HG03135 (cell line): ENCODE data around the gene ASB2.

Experiments used
- ATAC-seq: cut with Tn5 transposase; IDR thresholded peaks from one replicate; pipeline ENCODE4 v1.9.1; 2021; ENCODE audit warnings: mild to moderate bottlenecking, moderate library complexity; ENCODE audit not compliant: unreplicated experiment

The ASB2 gene

DNA sequence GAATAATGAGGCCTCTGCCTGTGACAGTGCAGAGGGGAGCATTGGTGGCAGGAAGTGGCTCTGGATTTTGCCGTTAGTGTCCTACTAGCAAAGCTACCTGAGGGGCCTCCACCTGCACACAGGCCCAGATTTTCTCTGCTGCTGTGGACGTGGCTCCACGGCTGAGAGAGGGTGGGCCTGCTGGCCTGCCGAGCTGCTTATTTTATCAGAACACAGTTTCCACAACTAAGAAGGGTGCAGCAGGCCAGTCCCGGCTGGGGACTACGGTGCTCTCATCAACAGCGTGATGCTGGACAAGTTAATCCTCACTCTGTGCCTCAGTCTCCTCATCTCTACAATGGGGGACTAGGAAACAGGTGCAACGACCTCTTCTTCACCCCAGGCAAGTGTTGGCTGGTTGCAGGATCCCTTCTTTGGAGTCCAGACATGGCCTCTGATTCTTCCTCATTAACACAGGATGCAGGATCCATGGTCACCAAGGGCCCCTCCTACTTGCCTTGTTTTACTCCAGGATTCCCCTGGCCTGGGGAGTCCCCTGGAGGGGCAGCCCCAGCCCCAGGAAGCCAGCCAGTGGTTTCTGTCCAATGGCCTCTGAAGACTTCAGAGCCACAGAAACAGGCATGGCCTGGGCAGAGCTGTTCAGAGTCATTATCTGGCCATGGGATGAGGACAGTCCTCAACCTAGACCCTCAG, 45.9 kb downstream of the ASB2 start:
- ATAC-seq: no peak

DNA sequence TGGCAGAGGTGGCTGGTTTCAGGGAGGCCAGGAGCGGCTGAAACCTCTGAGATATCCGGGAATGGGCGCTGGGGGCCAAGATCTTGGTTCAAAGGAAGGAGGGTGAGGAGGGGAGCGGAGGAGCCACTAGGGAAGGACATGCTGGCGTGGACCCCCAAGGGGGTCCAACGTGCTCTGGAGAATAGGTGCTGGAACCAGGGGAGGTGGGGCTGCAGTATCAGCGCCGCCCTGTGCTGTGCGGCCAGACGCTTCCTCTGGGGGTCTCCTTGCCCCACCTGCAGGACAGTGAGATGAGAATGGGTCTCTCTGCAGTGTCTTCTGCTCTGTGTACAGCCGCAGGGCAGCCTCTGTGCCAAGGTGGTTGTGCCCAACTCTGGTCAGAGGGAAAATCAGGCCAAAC, 46.7 kb downstream of the ASB2 start:
- no peak for ATAC-seq

DNA sequence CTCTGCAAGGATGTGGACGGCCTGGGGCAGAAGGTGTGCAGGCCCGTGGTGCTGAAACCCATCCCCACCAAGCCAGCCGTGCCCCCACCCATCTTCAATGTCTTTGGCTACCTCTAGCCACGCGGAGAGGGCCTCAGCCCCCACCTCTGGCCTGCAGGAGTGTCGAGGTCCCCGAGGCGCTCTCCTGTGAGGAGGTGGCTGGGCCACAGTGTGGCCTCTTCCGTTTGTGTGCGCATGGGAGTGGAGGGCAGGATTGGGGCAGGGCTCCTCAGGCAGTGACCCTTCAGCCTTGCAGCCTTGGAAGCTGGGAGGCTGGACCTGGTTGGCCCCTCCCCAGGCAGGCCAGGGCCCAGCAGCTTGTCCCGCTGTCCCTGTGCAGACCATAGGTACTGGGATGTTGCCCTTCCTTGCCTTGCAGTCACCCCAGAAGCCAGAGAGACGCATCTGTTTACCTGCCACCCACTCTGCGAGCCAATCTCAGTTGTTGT, 47.3 kb downstream of the ASB2 start:
- ATAC-seq: no peak

DNA sequence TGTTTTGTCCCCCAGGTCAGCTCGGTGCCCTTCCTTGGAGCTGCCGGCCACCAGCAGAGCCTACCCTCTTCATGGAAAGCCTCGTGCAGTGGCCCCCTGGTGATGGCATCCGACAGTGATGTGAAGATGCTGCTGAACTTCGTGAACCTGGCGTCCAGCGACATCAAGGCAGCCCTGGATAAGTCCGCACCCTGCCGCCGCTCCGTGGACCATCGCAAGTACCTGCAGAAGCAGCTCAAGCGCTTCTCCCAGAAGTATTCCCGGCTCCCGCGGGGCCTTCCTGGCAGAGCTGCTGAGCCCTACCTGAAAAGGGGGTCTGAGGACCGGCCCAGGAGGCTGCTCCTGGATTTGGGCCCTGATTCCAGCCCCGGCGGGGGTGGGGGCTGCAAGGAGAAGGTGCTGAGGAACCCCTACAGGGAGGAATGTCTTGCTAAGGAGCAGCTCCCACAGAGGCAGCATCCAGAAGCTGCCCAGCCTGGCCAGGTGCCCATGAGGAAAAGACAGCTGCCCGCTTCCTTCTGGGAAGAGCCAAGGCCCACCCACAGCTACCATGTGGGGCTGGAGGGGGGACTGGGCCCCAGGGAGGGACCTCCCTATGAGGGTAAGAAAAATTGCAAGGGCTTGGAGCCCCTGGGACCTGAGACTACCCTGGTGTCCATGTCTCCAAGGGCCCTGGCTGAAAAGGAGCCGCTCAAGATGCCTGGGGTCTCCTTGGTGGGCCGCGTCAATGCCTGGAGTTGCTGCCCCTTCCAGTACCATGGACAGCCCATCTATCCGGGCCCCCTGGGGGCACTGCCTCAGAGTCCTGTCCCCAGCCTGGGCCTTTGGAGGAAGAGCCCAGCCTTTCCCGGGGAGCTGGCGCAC, 48.0 kb downstream of the ASB2 start:
- no peak for ATAC-seq

DNA sequence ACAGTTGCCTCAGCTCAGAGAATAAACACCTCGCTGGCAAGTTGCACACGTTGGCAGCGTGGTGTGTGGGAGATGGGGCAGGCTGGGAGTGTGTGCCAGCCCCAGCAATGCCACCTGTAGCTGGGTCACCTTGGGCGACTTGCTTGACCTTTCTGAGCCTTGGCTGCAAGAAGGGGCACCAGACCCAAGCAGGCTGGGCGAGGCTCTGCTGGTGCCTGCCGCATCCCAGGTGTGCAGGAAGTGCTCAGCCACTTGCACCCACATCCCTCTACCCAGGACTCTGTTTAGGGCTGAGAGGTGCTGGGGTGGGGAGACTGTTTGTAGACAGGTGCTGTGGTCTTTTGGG, 48.6 kb downstream of the ASB2 start:
- no peak for ATAC-seq

DNA sequence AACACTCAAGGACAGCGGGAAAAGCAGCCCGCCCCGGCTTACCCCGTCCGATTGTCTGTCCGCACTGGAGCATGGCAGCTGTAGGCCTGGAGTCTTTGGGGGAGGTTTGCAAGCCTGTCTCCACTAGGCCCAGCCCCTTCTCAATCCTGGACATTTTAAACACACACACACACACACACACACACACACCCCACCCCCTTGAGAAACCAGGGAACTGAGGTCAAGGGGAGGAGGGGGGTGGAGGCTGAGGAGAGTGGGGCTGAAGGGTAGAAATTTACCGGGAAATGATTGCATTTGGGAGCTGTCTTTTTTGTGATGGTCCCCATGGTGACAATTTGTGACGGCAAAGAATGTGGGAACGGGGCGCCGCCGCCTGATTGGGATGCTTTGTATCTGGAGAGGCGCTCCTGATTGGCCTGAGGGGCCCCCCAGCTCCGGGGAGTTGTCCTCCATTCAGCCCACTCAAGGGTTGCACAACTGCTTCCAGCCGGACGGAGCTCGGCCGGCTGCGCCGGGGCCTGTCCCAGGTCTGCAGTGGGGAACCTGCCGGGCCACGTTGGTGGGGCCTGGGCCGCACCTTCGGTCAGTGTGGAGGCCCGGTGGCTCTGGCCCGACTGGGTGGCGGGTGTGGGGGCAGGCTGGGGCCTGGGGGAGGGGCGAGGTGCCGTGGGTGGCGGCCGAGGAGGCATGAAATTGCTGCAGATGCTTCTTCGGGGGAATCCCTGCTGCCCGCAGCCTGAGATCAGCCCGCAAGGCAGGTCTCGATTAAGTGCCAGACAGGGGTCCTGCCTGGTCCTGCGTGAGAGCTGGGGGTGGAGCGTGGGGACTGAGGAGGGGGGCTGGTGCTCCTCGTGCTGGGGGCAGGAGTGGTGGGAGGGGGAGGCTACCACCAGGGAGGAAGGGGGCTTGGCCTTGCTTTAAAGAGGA, 49.2 kb downstream of the ASB2 start, which contains the start of gene FAM181A:
FAM181A (plus strand) TSS at position 472 of the 927 bp plus-strand sequence. CDS start 942 bp downstream, outside the sequence.
- ATAC-seq: no peak

DNA sequence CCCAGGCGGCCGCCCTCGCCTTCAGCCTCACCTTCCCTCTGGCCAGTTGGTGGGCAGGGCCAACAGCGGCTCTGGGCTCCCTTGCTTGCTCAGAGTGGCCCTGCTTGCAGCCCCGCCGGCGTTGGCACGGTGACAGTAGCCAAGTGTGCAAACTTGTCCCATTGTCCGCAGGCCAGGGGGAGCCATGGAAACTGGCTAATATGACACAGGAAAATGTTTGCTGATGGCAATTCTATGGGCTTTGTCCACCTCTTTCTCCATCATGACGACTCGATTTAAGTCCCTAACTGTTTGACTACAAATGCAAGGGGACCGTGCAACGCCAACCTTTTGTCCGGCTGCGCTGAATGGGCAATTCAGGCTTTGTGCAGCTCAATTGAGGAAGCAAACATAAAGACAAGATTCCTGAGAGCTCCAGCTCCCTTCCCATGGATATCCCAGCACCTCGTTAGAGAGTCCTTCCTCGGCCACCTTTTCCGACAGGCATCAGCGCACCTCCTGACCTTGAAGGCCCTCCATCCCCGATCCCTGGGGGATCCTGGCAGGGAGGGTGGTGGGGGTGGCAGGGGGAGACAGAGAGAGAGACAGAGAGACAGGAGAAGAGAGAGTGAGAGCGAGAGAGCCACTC, 50.0 kb downstream of the ASB2 start:
- no peak for ATAC-seq

DNA sequence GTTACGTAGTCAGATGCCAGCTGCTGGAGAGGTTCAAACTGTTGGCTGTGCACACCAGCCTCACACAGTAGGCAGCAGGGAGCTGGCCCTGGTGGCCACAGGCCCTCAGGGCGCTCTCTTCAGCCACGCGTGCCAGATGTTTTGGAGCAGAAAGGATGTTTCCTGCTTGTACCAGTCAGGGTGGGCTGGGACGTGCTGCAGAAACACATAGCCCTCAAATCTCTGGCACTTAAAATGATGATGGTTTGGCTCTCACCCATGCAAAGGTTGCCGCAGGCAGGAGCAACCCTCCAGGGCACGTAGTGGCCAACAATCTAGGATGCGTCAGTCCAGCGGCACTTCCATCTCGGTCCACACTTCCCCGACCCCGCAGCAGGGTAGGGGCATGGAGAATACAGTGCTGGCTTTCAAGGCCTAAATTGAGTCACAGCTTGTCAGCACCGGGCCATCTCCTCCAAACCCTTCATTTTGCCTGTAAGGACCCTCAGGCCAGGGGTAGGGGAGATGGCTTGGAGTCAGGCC, 50.9 kb downstream of the ASB2 start:
- no peak for ATAC-seq

DNA sequence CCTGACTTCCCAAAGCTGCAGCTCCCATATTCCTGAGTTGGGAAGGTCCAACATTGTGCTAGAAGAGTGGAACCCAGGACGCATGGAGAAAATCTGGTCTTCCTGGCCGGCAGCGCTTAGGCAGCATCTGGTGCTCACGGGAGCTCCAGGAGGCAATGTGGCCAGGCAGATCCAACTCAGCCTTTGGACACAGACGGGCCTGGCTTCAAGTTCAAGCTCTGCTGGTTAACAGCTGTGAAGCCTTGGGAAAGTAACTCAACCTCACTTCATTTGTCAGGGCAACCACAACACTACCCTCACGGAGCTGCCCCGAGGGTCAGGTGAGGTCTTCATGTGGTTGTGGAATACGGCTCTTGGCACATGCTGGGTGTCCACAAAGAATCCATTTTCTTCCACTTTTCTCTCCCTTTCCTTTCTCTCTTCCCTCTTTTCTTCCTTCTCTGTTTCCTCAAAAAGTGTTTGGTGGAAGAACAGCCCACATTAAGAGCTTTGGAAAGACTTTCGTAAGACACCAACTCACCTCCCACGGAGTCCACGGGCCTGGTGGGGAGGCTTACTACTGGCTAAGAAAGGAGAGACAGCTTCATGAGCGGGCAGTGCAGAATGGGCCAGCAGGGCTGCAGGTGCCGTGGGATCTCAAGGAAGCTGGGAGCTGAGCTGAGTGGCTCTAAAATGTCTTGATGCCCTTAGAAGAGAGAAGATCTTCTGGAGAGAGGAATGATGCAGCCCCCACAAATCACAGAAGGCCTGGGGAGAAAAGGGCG, 51.6 kb downstream of the ASB2 start:
- no peak for ATAC-seq

DNA sequence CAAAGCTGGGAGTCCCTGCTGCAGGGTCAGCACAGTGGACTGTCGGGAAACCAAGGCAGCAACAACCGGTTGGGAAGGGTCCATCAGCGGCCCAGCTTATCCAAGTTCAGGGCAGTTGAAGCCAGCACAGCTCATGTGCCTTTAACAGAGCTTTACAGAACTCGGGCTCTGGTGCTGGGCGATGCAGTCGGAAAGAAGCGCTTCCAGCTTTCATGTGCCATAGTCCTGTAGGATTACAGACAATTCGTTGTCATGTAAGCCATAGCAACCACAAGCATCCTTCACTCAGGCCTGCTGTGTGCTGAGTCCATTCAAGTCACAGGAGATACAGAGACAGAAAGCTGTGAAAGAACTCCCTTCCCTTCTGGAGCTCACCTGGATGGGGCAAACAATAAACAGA, 52.7 kb downstream of the ASB2 start:
- no peak for ATAC-seq

DNA sequence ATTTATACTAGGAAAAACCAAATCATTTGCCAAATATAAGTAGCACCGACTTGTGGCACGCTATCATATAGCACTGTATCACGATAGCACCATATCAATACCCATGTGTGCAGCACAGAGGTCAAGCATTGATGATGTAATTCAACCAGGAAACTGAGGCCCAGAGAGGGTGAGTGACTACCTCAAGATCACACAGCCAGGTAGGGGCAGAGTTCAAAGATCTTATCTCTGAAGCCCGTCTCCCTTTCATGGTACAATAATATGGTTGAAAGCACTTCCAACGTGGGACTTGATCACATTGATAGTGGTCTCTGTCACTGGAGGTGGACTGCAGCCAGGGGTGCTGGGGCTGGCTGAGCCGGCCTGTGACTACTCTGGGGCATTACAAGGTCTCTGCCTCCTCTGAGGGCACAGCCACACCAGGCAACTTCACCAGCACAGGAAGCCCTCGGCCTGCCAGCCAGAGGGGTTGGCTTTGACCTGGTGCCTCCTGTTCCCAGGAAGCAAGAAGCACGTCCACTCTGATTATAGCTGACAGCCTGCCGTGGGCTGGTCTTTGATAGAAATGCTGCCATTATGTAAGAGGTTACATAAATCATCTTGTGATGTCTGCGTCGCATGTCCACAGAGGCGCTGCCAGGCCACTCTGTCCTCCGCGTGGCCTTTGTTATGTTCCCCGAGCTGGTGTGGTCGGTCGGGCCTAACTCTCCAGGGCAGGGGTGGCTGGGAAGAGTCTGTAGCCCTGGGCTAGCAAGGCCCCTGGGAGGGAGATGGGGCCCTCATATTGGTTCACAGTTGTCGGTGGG, 55.2 kb downstream of the ASB2 start:
- ATAC-seq: no peak

DNA sequence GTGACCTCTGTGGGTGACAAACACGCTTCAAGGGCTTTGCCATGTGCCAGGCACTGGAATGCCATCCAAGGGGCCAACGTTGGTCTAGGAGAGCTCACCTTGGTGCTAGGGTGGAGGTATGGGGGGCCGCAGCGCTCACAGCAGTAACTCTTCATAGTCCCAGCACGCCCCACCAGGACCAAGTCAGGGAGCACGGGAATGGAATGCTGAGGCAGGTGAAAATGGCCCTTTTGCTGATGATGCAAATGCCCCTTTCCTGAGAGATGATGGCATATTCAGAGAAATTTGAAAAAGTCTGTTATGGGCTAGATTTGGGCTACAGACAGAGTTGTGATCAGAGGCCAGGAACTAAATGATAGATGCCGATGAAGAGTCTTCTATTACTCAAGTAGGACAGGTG, 59.2 kb downstream of the ASB2 start:
- no peak for ATAC-seq

DNA sequence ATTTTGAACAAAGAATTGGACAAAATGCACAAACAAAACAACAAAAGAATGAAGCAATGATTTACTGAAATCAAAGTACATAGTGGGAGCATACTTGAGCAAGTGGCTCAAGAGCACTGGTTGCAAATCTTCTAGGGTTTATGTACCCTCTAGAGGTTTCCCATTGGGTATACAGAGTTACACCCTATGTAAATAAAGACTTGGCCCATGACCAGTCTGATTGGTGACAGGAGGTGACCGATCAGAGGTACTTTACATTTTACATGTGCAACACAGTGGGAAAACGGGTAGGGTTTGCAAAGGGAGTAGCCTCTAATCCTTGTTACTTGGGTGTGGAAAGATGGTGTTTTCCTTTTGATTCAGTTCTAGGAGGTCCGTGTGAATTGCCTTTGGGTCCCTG, 59.9 kb downstream of the ASB2 start:
- ATAC-seq: no peak

DNA sequence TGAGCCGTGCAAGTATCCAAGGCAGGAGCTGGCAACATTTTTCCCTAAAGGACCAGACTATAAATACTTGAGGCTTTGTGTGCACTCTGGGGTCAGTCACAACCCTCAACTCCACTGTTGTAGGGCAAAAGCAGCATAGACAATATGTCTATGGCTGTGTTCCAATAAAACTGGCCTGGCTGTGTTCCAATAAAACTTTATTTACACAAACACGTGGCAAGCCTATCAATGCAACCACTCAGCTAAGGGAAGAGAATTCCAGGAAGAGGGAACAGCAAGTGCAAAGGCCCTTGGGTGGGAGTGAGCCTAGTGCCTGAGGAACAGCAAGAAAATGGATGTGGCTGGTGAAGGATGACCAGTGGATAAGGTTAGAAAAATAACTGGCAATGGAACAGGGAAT, 60.6 kb downstream of the ASB2 start:
- no peak for ATAC-seq

DNA sequence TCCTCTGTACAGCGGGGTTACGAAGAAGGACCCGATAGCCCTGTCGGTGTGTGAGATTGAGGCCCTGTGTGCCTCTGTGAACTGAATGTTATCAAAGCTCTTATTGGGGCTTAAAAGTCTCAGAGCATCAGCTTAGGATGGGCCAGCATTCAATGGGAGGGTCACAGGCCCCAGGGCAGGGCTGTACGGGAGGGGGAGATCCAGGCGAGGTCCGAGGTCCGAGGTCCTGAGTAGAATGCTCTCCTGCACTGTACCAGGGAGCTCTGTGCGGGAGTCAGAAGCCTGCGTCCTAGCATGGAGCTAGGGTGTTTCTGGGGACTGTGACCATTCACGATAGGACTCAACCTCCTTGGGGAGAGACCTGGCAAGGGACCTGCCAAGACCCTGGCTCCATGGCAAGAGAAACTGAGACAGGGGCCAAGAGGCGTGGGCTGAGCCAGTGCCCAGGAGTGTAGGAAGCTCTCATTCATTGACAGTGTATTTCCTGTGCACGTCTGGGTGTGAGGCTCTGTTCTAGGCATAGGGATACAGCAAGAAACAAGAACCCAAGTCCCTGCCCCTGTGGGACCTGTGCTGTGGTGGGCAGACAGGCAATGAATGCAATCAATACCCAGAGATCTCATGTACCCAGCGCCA, 61.2 kb downstream of the ASB2 start:
- no peak for ATAC-seq

DNA sequence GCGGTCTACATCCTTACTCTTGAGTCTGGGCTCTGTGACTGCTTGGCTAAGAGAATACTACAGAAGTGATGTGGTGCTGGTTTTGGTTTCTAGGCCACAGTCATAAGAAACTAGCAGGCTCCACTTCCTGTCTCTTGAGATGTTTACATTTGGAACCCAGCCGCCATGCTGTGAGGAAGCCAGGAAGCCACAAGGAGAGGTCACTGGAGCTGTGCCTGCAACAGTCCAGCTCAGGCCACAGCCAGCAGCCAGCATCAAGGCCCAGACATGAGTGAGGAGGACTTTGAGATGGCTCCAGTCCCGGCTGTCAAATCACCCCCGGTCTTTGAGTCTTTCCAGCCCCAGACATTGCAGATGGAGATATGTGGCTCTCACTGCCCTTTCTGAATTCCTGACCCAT, 62.1 kb downstream of the ASB2 start:
- ATAC-seq: no peak

DNA sequence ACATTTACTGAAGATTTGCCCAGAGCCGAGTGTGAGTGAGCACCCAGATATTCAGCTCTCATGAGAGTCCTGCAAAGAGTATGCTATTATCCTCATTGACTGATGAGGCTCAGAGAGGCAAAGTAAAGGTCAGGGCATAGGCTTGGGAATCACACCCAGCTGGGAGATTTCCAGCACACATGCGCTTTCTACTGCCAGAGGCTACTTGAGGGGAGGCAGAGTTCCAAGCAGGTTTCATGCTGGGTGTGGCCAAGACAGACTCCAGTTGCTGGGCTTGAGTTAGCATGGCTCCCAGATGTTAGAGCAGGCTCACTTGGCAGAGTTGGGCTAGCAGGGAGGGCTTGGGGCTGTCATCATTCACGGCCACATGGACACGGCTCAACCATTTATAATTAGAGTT, 63.6 kb downstream of the ASB2 start:
- no peak for ATAC-seq

DNA sequence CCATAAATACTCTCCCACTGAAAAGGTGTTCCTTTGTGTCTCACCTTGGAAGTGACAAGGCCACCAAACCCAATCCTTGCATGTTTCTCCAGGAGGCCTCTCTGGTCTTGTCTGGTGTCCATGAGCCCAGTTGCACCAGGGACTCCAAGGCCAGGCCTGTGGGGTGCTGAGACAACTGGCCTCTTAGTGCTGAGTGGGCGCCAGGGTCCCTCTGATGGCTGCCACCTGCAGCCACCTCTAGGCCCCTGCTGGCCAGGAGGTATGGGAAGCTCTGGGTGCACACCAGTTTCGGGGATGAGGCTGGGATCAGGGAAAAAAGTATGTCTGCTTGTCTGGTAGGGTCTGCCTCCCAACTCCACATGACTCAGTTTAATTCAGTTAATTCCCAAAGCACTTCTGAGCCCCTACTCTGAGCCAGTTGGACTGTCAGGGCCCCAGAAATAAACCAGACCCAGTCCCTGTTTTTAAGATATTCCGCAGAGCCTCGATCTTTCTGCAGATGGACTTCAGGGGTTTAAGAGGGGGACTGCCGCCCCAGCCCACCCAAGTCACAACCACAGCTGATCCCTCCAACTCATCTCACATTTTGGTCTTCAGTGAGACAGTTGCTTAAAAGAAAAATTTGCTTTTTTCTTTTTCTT, 64.3 kb downstream of the ASB2 start:
- ATAC-seq: no peak
